Head of caudate nucleus (tissue), 42 donors: ENCODE data around the gene MEX3C.

Experiments
- DNase-seq, 42 donors: peaks; one replicate each; pipeline versions ENCODE4 v3.0.0 to v3.0.0-alpha.2; 2020 to 2021; ENCODE audit warnings: mixed read lengths in 7 of 42
- intact Hi-C: fragments of 100-400 bp; cut with DNase I; formaldehyde crosslinking; loops from one replicate; pipeline ENCODE4 v1.15.0; 2022

The MEX3C gene

GRCh38 chr18:51133580-51134160 lies 63.8 kb downstream of the MEX3C start:
- no peak for DNase-seq
- intact Hi-C loops = no loop called here

GRCh38 chr18:51132256-51132935 lies 65.1 kb downstream of the MEX3C start:
- intact Hi-C loops = no loop called here
- DNase-seq = no peak

GRCh38 chr18:51128533-51128932 lies 68.9 kb downstream of the MEX3C start:
- DNase-seq = no peak
- intact Hi-C loops = no loop called here

GRCh38 chr18:51127664-51128063 lies 69.8 kb downstream of the MEX3C start:
- no peak for DNase-seq

GRCh38 chr18:51125976-51126375 lies 71.5 kb downstream of the MEX3C start:
- intact Hi-C loops = no loop called here
- DNase-seq = no peak

More at GRCh38 chr18:51127664-51128063, 69.8 kb downstream of the MEX3C start:
- intact Hi-C loops = no loop called here
